CD1c-positive myeloid dendritic cell (primary cell): ENCODE measurements around the gene EIF2AK2.
A peak's percentile ranks its signal among the peaks of the same experiment; 100 is the strongest.
"Not testable (repeated sequence)": the region's sequence is repeated elsewhere in the genome, so short reads cannot be mapped to it uniquely, and the experiment has no call there.

Experiments
- DNase-seq: peaks from one replicate; pipeline ENCODE4 v3.0.0-alpha.2; 2016; ENCODE audit errors: extremely low spot score

The EIF2AK2 gene

DNA sequence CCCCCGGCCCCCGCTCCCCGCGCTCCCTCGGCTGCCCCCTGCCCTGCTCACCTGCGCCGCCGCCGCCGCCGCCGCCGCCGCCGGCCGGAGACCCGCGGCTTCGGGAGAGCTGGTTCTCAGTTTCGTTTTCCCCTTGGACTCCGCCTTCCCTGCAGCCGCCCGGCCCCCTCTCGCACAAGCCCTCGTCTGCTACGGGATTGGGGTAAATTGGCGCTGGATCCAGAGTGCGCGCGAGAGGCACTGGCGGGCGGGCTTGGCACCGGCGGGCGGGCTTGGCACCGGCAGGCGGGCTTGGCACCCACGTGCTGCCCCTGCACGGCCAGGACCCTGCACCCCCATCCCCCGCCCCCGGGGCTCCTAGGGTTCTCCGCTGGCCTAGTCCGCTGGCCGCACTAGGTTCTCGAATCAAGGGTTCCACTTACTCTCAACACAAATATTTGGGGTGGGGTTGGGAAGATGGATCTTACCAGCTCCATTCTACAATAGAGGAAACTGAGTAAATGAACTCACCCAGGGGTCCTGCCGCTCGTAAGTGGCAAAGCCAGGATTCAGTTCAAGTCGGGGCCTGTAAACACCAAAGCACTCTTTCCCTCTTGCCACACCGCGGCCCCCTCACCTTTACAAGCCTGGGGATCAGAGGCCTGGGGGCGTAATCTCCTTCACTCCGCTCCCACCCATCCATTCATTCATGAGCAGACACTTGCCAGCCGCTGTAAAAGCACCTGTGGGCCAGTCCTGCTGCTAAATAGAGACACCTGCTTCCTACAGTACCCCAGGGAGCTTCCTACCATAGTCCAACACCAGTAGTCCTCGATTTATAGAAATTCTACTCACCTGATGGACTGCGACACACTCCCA is at the start of gene EIF2AK2:
Gene EIF2AK2, minus strand, starts transcription at position 124 of the 858 bp plus-strand sequence. CDS start 9,174 bp downstream, outside the sequence.
- peak; percentile 83 for DNase-seq

DNA sequence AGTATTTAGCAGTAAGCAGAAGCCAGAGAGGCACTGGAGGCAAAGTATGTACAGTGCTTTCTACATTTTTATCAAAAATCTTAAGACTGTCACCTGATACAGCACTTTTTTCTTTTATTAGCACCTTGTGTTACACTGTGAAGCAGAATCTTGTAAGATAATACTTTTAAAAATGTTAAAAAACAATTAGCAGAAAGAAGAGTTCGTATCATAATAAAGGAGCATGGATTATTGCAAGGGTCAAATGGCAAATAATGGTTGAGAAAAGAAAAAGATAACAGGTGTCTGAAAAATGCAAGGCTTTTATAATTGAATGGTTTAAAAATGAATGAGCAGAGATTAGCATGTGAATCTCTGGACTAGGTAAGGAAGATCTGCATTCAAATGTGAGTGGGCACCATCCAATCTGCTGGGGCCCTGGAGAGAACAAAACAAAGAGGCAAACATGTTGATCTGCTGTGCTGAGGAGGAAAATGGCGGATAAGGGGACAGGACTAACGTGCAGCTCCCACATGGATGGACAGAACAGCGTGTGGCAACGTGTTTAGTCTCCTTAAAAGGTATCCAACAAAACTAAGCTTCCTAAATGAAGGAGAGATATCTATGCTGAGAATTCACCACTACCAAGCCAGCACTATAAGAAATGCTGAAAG is 49.0 kb upstream of the EIF2AK2 start:
- DNase-seq: no peak

DNA sequence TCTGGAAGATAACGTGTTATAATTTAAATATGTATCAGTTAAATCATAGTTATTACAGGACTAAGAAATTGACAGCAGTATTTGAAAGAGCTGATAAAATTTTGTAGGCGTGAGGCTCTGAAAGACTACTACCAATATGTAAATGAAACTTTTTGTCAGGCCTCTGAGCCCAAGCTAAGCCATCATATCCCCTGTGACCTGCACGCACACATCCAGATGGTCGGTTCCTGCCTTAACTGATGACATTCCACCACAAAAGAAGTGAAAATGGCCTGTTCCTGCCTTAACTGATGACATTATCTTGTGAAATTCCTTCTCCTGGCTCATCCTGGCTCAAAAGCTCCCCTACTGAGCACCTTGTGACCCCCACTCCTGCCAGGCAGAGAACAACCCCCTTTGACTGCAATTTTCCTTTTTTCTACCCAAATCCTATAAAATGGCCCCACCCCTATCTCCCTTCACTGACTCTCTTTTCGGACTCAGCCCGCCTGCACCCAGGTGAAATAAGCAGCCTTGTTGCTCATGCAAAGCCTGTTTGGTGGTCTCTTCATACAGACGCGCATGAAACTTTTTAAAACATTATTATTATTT is 48.4 kb upstream of the EIF2AK2 start:
- not testable (repeated sequence) for DNase-seq

DNA sequence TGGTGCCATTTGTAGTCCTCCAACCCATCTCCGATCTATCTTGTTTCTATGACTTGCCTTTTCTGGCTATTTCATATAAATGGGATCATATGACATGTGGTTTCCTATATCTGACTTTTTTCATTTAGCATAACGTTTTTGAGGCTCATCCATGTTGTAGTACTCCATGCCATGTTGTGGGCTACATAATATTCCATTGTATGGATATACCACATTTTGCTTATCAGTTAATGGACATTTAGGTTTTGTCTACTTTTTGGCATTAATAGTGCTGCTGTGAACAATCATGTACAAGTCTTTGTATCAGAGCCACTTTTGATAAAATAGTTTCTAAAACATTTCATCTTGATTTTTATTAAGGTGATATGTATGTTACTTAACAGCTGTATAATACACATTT is 46.9 kb upstream of the EIF2AK2 start:
- no peak for DNase-seq

DNA sequence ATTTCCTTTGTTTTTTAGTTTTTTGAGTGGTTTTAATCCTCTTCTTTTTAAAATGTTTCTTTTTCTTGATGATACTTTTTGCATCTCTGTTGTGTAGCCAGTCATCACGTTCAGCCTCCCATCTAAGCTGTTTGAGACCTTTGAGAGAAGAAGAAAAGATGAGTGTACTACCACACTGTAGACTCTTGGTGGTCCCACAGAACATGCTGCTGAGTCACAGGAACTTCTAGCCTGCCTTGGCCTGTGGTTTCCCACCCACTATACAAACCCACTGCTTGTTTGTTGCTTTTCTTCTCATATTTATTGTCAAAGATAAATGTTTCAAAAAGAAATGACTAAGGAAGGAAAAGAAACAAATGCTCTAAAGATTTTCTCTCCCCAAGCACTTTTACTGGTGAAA is 45.0 kb upstream of the EIF2AK2 start:
- no peak for DNase-seq

DNA sequence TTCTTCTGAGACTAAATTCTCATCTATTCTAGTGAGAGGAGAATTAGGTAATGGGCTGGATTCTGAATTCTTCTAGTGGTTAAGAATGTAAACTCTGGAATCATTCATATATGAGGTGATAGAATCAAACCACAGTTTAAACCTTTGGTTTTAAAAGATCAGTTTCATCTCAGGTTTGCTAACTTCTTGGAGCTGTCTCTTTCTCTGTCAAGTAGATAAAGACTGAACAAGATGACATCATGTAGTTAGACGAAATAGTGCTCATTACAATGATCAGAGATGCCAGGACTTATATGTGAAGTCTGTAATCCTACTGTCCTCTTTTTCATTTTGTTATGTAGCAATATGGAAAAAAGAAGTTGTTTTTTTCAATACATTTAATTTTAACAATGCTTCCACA is 44.4 kb upstream of the EIF2AK2 start:
- DNase-seq: no peak

DNA sequence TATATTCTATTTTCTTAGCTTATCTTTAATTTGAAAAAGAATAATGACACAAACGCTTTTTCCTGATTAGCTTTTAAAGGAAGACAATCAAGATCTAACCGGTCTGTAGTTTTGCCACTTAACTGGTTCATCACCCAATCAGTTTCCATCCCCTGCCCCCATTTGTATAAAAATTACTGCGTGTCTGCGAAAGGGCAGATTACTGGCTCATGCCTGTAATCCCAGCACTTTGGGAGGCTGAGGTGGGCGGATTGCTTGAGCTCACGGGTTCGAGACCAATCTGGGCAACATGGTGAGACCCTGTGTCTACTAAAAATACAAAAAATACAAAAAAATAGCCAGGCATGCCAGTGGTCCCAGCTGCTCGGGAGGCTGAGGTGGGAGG is 41.9 kb upstream of the EIF2AK2 start:
- DNase-seq: no peak

DNA sequence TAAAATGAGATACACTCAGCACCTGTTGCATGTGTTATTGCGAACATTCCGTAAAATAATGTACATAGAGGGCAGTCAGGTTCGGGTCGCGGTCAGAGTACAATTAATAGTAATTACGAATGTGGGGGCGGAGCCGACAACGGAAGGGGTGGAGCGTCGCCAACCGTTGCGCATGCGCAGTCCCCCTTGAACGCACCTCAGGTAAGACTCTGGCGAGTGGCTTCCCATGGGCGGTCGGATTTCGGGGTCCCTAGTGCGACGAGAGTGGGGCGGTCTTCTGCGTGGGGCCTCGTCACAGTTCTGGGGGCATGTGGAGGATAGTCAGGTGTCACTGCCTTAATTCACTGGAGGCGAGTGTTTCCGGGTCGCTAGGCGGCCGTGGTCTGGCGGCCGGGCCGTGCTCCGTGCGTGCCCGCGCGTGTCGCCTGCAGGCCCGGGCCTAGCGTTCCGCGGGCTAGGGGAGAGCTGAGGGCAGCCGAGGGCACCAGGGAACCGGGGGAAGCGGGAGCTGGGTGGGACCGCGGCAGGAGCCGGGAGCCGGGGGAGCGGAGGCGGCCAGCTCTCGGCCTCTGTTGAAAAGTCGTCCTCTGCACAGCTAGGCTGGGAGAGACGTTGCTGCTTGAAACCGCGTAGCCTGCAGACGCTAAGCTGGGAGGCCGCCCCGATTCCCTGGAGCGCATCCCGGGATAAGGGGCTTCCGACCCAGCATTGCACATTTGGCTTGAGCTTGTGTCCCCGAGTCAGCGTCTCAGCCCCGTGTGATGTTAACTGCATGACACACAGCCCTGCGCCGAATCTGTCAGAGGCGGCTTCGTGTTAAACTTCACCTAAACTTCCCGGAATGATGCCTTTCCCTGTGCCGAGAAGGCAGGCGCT is 39.8 kb upstream of the EIF2AK2 start, which contains the start of gene CEBPZOS:
Gene CEBPZOS, plus strand, starts transcription at position 177 of the 876 bp plus-strand sequence. CDS start 3,209 bp downstream, outside the sequence.
- DNase-seq: peak; percentile 92

DNA sequence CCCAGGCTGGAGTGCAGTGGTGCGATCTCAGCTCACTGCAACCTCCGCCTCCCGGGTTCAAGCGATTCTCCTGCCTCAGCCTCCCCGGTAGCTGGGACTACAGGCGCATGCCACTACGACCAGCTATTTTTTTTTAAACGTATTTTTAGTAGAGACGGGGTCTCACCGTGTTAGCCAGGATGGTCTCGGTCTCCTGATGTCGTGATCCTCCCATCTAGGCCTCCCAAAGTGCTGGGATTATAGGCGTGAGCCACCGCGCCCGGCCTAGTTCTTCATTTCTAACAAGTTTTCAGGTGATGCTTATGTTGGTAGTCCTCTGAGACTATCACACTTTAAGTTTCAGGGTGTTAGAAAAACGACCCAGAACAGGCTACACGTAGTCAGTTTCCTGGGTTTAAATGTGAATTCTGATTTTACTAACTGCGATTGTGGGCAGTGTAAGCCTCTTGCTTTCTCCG is 39.1 kb upstream of the EIF2AK2 start:
- DNase-seq: not testable (repeated sequence)

DNA sequence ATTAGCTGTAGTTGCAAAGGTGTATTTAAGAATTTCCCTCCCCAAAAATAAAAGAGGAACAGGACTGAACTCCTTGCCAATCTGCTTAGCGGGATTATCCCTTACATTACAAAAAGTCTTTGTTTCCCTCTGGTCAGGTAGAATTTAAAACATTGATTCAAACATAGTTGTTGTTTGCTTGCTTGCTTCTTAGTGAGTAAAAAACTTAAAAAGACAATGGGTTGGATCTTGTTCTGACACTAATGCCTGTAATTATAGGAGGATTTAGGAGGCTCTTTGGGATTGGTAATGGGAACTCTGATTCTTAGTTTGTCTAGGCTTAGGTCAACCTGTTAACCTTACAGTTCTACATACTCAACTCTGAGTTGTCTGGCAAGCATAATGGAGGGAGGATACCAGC is 35.8 kb upstream of the EIF2AK2 start:
- DNase-seq: no peak

DNA sequence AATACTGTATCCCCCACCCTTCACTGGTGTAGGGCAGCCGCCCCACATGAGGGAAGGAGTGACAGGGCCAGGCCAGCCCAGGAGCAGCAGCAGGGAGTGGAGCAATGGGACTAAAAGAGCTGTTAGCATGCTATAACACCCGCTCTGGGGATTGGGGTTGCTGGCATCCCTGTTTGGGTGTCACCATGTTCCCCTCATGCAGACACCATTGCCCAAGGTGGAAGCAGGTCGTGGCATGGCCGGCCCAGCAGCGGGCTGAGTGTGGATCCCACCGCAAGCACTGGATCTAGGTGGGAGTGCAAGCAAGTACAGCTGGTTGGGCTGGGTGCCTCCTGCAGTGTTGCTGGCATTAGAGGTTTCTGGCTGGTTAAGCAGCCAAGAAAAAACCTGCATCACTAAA is 35.0 kb upstream of the EIF2AK2 start:
- DNase-seq: no peak

DNA sequence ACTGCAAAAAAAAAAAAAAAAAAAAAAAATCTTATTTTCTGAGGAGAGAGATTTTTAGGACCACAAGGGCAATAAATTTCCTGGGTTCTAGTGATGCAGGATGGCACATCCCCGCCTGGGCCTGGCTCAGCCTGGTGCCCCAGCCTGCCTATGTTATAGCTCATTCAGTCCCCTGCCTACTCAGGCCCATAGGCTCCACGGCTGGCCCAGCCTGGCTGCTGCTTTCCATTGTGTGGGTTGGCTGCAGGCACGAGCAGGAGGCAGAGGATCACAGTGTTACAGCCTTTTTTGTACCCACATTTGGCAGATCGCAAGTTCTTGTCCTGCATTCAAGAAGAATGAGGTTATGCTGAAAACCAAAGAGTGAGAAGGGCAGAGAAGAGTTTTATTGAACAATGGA is 34.5 kb upstream of the EIF2AK2 start:
- DNase-seq: no peak

DNA sequence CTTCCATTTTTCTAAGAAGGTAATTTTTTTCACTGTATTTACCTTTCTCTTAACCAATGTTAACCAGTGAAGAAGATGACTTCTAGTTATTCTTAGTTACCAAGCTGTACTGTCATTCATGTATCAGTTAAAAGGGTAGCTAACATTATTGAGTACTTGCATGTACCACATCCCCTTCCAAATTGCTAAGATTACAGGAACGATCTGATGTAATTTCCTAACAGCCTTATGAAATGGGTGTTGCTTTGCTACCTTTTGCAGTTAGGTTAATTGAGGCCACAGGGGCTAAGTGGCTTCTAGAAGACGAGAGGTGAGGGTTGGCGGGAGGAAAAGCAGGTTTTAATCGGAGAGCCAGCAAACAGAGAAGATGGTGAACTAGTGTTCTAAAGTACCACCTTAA is 33.5 kb upstream of the EIF2AK2 start:
- DNase-seq: no peak

DNA sequence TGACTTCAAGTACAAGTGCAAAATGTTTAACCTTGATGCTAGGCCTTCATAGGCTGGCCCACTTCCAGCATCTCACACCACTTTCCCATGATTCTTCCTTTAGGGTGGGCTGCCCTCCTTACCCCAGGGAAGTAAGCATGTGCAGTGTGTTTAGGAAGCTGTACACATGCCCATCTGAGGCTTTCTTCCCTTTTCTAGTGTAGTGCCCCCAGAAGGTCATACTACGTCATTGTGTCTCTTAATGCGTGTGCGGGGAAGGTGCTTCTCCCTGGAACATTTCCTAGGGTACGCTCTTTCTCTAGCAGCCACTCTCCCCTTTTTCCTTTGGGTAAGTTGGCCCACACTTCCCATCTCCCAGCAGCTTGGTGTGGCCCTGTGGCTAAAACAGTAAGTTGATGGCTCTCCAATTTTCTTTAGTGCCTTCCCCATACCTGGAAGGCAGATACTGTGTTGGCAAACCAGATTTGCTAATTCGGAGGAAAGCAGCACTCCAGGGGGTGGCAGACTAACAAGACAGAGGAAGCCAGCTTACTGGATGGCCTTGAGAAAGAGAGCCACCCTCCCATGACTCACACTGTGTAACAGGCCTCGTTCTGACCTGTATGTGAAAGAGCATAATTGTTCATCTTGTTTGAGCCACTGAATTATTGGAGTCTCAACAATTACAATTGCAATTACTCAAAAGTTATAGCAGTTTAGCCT is 32.8 kb upstream of the EIF2AK2 start:
- DNase-seq: peak; percentile 33

DNA sequence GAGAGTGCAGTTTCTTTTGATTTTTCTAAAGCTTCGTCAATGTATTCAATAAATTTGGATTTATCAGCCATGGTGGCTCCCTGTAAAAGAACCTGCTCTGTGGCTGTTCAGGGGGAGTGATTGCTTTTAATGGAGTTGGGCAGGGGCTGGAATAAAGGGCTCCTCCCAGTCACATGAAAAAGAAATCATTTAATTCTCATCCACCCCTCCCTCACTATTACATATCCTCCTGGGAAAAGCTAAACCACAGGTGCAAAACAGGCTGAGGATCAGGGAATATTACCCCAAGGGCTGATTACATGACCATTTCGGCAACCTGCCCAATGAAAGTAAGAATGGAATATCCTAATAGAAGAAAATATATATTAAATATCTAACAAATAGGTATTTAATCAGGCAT is 31.8 kb upstream of the EIF2AK2 start, which contains the start of gene SULT6B1:
Gene SULT6B1, minus strand, starts transcription at position 101 of the 400 bp plus-strand sequence. Its CDS starts 30 bp downstream, at position 71.
- DNase-seq: no peak

DNA sequence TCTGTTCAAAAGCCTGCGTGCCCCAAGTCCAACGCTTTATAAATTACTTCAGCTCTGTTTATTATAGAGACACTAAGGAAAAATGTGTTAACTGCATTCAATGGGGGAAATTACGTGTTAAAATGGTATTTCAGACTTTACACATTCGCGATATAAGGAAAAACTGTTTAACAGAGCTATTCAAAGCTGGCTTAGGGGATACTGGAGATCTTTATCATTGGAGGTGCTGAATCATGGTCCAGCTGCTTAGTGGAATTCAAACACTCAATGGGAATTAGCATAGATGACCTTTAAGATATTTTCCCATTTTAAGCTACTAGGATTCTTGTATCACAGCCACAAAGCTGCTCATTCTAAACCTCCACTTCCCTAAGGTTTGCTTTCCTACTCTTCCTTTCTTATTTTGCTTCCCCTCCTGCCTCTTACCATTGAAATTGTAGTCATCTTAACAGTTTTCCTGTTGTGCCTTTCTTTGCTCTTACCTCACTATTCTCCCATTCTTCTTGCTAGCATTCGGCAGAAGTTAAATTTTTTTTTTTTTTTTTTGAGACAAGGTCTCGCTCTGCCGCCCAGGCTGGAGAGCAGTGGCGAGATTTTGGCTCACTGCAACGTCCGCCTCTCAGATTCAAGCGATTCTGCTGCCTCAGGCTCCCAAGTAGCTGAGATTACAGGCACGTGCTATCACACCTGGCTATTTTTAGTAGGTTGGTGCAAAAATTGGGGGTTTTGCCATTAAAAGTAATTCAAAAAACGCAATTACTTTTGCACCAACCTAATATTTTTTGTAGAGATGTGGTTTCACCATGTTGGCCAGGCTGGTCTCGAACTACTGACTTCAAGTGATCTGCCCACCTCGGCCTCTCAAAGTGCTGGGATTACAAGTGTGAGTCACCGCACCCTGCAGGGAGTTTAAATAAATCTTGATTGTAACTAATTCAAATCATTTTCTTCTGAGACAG is 25.2 kb upstream of the EIF2AK2 start:
- no peak for DNase-seq

DNA sequence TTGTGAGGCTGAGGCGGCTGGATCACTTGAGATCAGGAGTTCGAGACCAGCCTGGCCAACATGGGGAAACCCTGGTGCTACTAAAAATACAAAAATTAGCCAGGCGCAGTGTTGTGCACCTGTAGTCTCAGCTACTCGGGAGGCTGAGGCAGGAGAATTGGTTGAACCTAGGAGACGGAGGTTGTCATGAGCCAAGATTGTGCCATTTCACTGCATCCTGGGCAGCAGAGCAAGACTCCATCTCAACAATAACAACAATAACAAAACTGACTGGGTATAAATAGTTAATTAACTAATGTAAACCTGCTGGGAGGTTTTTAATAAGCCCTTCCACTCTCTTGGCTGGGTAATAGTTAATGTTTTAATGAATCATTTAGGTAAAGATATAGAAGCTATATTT is 23.9 kb upstream of the EIF2AK2 start:
- no peak for DNase-seq

DNA sequence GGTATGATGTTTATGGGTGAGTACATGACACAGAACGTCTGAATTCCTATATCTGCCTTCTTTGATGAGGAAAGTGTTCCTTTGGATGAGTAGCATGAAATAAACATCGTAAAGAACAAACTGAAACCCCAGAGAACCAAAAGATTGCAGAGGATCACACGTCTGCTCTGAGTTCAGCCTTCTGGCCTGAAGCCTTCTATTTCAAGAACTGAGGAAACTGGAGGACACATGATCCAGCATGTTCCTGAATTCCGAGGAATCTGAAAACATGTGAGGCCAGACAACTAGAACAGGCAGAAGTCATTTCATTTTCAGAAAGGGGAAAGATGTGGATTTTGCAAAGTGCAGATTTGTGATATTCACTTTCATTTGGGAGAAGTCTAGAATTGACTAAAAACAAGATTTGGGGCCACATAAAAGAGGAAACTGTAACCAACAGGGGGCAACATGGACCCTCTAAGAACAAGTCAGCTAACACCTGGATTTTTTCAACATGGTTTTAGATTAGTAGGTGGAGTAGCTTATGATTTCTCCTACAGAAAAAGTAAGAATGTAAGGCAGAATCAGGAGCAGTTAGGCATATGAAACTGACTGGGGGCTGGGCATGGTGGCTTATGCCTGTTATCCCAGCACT is 23.3 kb upstream of the EIF2AK2 start:
- peak; percentile 35 for DNase-seq

DNA sequence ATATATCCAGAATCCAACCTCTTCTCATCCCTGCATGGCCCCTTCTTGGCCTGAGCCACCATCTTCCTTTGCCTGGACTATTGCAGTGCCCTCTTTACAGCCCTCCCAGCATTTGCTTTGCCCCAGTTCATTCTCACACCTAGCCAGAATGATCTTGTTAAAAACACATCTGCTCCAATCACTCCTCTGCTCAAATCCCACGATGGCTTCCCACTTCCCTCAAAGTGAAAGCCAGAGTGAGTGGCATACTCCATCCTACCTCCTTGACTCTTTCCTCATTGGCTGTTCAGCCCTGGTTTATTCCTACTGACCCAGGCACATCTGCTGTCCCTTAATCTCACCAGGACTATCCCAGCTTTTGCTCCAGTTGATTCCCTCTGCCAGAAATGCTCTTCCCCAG is 17.0 kb upstream of the EIF2AK2 start:
- no peak for DNase-seq
